Measurements from ENCODE around the gene TYW5. TPM values are rescaled to one million over a fixed set of nuclear protein-coding genes. Genes with fewer than 3 reads are reported as not detected.

TYW5 gene, protein sequence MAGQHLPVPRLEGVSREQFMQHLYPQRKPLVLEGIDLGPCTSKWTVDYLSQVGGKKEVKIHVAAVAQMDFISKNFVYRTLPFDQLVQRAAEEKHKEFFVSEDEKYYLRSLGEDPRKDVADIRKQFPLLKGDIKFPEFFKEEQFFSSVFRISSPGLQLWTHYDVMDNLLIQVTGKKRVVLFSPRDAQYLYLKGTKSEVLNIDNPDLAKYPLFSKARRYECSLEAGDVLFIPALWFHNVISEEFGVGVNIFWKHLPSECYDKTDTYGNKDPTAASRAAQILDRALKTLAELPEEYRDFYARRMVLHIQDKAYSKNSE
- total RNA-seq = 4.1 and 4.4 TPM in 2 replicates

DNA sequence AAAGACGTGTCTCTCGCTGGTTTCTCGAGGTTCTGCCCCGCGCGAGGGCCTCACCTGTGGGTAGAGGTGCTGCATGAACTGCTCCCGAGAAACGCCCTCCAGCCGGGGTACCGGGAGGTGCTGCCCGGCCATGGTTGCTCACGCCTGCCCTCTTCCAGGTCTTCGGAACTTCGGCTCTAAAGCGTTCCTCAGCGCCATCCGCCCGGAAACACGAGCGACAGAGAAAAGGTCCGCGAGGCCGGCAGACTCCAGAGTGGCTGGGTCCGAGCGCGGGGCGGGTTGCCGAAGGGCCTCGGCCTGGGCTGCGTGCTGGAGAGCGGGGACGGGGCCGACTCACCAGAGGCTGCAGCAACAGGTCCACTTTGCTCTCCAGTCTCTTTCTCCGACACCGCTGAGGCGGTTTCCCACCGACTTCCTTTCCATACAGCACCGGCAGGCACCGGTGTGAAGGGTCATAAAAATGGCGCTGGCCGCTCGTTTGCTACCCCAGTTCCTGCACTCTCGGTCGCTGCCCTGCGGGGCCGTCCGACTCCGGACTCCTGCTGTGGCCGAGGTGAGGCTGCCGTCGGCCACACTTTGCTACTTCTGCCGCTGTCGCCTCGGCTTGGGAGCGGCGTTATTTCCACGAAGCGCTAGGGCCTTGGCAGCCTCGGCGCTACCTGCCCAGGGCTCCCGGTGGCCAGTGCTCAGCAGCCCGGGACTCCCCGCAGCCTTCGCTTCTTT lies at the start of gene TYW5, which contains the start of gene MAIP1:
Gene TYW5, minus strand, starts transcription at position 153 of the 723 bp plus-strand sequence. Its CDS starts 21 bp downstream, at position 132.
Gene MAIP1, plus strand, starts transcription at position 244 of the 723 bp plus-strand sequence. Its CDS starts 217 bp downstream, at position 461.

DNA sequence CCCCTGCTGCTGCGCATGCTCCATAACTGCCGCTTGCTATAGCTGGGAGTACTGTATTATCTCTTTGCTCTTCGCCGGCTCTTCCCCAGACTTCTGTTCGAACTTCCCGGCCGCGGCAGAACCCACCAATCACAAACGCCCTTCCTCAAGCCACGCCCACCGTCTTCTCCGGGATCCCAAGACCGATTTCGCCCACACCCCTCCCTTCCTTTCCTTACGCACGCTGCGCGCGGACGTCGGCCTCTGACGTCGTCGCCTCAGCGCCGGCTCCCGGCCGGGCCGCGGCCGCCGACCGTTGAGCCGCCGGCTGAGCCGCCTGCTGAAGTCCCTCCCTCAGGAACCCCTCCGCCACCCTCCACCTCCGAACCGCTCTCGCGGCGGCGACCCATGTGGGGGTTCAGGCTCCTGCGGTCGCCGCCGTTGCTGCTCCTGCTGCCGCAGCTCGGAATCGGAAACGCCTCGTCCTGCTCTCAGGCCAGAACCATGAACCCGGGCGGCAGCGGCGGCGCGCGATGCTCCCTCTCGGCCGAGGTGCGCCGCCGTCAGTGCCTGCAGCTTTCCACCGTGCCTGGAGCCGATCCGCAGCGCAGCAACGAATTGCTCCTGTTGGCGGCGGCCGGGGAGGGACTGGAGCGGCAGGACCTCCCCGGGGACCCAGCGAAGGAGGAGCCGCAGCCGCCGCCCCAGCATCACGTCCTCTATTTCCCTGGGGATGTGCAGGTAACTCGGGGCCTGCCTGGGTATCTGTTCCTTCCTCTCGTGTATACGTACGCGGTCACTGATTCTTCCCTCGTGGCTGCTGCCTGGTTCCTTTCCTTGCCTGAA lies 44.0 kb downstream of the TYW5 start, which contains the start of gene C2orf69:
Gene C2orf69, plus strand, starts transcription at position 242 of the 825 bp plus-strand sequence. Its CDS starts 146 bp downstream, at position 388.

Other genes starting within 250 kb of the TYW5 start
- 0.39 TPM in 1 of 2 replicates, not detected in the other for gene FTCDNL1, start 104.3 kb downstream of the TYW5 start, total RNA-seq
- gene C2orf69, start 44.2 kb downstream of the TYW5 start, total RNA-seq = 7.3 and 10.3 TPM in 2 replicates
- gene MAIP1, start 91 bp upstream of the TYW5 start, total RNA-seq = 25.7 and 49.2 TPM in 2 replicates